Endothelial cell of umbilical vein (primary cell): ENCODE measurements around the gene PNKD. TPM values are rescaled to one million over a fixed set of nuclear protein-coding genes. Genes with fewer than 3 reads are reported as not detected.

Experiments
- BruUV-seq: library from RNA; stranded (reverse); fragments of 400-500 nt; replicated peaks from 2 replicates; lab custom pipeline; 2021; lab: Mats Ljungman, UMichigan
- CTCF ChIA-PET: fragments of 300-600, 350-600 bp; sonication (Branson Sonifier 250); formaldehyde crosslinking; loops from one replicate; lab custom pipeline; 2021; ENCODE audit warnings: antibody characterized with exemption, inconsistent platforms; lab: Charles Lee
- POLR2A ChIA-PET: fragments of 300-600, 350-600 bp; sonication (Branson Sonifier 250); formaldehyde crosslinking; loops from one replicate; lab custom pipeline; 2021; ENCODE audit warnings: antibody characterized with exemption, inconsistent platforms; lab: Charles Lee
- DNase-seq: peaks from one replicate; pipeline ENCODE4 v3.0.0-alpha.2; 2011; ENCODE audit warnings: low read depth, low spot score
- FAIRE-seq: peaks from 2 replicates; lab custom pipeline; 2011; peaks lifted over from hg19 to GRCh38; lab: Jason Lieb, UNC
- H2AFZ ChIP-seq: 2 replicates; pipeline ENCODE4 v1.6.0; 2012; ENCODE audit warnings: low read depth, low read length, control low read depth, inconsistent platforms
- H3K27ac ChIP-seq: 2 replicates; pipeline ENCODE4 v1.5.1; 2011; ENCODE audit warnings: low read depth, mild to moderate bottlenecking, control low read depth, low read length, moderate library complexity; ENCODE audit not compliant: insufficient read depth
- H3K27me3 ChIP-seq, 2 experiments: 2 replicates each; pipeline versions ENCODE4 v1.6.0 to v1.6.1; 2011; ENCODE audit warnings: low read length in 2 of 2, mixed read lengths in 1 of 2; ENCODE audit not compliant: control insufficient read depth in 2 of 2, insufficient read depth in 2 of 2
- H3K36me3 ChIP-seq, 2 experiments: 2 replicates in 1 of 2; 3 replicates in 1 of 2; pipeline ENCODE4 v1.5.1; 2011; ENCODE audit warnings: low read length in 2 of 2, mild to moderate bottlenecking in 1 of 2, moderate library complexity in 1 of 2; ENCODE audit not compliant: control insufficient read depth in 2 of 2, insufficient read depth in 2 of 2; ENCODE audit errors: extremely low read depth in 1 of 2
- H3K4me1 ChIP-seq: 3 replicates; pipeline ENCODE4 v1.5.1; 2011; ENCODE audit warnings: mild to moderate bottlenecking, low read length; ENCODE audit not compliant: control insufficient read depth, insufficient read depth; ENCODE audit errors: extremely low read depth
- H3K4me2 ChIP-seq: 2 replicates; pipeline ENCODE4 v1.6.1; 2011; ENCODE audit warnings: low read length, control low read depth, mixed read lengths; ENCODE audit not compliant: insufficient read depth
- H3K4me3 ChIP-seq, 3 experiments: fragments of 200-600 bp in 1 of 3; sonication (generic), shearing (Covaris generic) in 1 of 3; replicated peaks in 1 of 3; 2 replicates each; pipeline ENCODE4 v1.5.1; 2011 to 2016; ENCODE audit warnings: control low read depth in 3 of 3, low read length in 3 of 3, mild to moderate bottlenecking in 2 of 3, inconsistent platforms in 1 of 3, low read depth in 1 of 3, moderate library complexity in 1 of 3; ENCODE audit not compliant: insufficient read depth in 1 of 3
- H3K79me2 ChIP-seq: 2 replicates; pipeline ENCODE4 v1.6.0; 2012; ENCODE audit warnings: low read length, inconsistent platforms; ENCODE audit not compliant: control insufficient read depth, insufficient read depth
- H3K9ac ChIP-seq: replicated peaks from 2 replicates; pipeline ENCODE3; 2011; ENCODE audit warnings: low read length, control low read depth; ENCODE audit not compliant: insufficient read depth; ENCODE audit errors: extremely low read depth
- H3K9me1 ChIP-seq: replicated peaks from 3 replicates; pipeline ENCODE4 v1.6.0; 2011; ENCODE audit warnings: mild to moderate bottlenecking, low read length; ENCODE audit not compliant: control insufficient read depth, insufficient read depth; ENCODE audit errors: extremely low read depth
- H3K9me3 ChIP-seq: replicated peaks from 2 replicates; pipeline ENCODE4 v1.5.1; 2012; ENCODE audit warnings: low read length, inconsistent platforms; ENCODE audit not compliant: control insufficient read depth, insufficient read depth
- H4K20me1 ChIP-seq: replicated peaks from 2 replicates; pipeline ENCODE3; 2011; ENCODE audit warnings: mild to moderate bottlenecking, low read length; ENCODE audit not compliant: control insufficient read depth, insufficient read depth; ENCODE audit errors: extremely low read depth
- EZH2 ChIP-seq: IDR thresholded peaks from 2 replicates; pipeline ENCODE4 v1.6.1; 2012; ENCODE audit warnings: borderline replicate concordance, low read depth, mild to moderate bottlenecking, moderate library complexity, low read length, inconsistent platforms; ENCODE audit not compliant: severe bottlenecking
- FOS ChIP-seq: IDR thresholded peaks from 2 replicates; pipeline ENCODE4 v1.6.1; 2011; ENCODE audit warnings: mild to moderate bottlenecking, low read length, moderate library complexity, borderline replicate concordance; ENCODE audit not compliant: insufficient read depth
- GATA2 ChIP-seq: IDR thresholded peaks from 2 replicates; pipeline ENCODE4 v1.7.0; 2011; ENCODE audit warnings: low read depth, mild to moderate bottlenecking, moderate library complexity, mixed read lengths, low read length; ENCODE audit not compliant: insufficient read length, insufficient read depth
- JUN ChIP-seq: IDR thresholded peaks from 2 replicates; pipeline ENCODE4 v1.6.1; 2011; ENCODE audit warnings: borderline replicate concordance, low read depth; ENCODE audit not compliant: insufficient read length, insufficient read depth
- MYC ChIP-seq: IDR thresholded peaks from one replicate; pipeline ENCODE4 v1.6.1; 2011; ENCODE audit warnings: mild to moderate bottlenecking, low read depth, low read length
- POLR2A ChIP-seq: IDR thresholded peaks from 2 replicates; pipeline ENCODE4 v1.6.1; 2012; ENCODE audit warnings: low read depth, mild to moderate bottlenecking, control low read depth, low read length
- POLR2AphosphoS5 ChIP-seq: IDR thresholded peaks from 2 replicates; pipeline ENCODE4 v1.6.1; 2012; ENCODE audit warnings: low read depth, mild to moderate bottlenecking, control low read depth, low read length, moderate library complexity; ENCODE audit not compliant: insufficient read depth
- dilution Hi-C: fragments of 300-500 bp; cut with MboI; formaldehyde crosslinking; loops from one replicate; pipeline ENCODE4 v1.15.0; 2019; ENCODE audit warnings: low sequenced_read_pairs; ENCODE audit not compliant: extremely low pct_ligation_motif_present
- intact Hi-C: fragments of 100-400 bp; cut with micrococcal nuclease; formaldehyde crosslinking; loops from one replicate; pipeline ENCODE4 v1.10.0; 2022
- polyA plus RNA-seq, 4 experiments: library from polyadenylated mRNA; depleted of rRNA in 3 of 4; stranded (reverse) in 3 of 4; unstranded in 1 of 4; fragments of >200 nt; gene quantifications; 2 replicates each; pipeline versions ENCODE4 v1.2.1 to v1.2.3, GENCODE V29; 2011 to 2012; ENCODE audit warnings: missing spikeins in 1 of 4
- total RNA-seq: library from RNA; stranded (reverse); gene quantifications from 2 replicates; pipeline ENCODE4 v1.2.3, GENCODE V29; 2021
- TF ChIP-seq, protein P1 (sequence below), 2 donors: IDR thresholded peaks; 1 replicate in 1 of 2; 2 replicates in 1 of 2; pipeline ENCODE4 v1.5.1; 2011; ENCODE audit warnings: low read length in 2 of 2, mild to moderate bottlenecking in 2 of 2, moderate library complexity in 2 of 2, control low read depth in 1 of 2, inconsistent platforms in 1 of 2, low read depth in 1 of 2; ENCODE audit not compliant: insufficient read depth in 1 of 2; ENCODE audit errors: extremely low read depth in 1 of 2
- TF ChIP-seq, protein P2 (sequence below): IDR thresholded peaks from 2 replicates; pipeline ENCODE4 v1.6.1; 2011; ENCODE audit not compliant: insufficient read depth, insufficient read length

The PNKD gene
- total and polyA plus RNA-seq, 2 donors (not counting 3 experiments of a cell fraction or from before 2014, with no cell fraction given) = 56.1 to 88.3 TPM

DNA sequence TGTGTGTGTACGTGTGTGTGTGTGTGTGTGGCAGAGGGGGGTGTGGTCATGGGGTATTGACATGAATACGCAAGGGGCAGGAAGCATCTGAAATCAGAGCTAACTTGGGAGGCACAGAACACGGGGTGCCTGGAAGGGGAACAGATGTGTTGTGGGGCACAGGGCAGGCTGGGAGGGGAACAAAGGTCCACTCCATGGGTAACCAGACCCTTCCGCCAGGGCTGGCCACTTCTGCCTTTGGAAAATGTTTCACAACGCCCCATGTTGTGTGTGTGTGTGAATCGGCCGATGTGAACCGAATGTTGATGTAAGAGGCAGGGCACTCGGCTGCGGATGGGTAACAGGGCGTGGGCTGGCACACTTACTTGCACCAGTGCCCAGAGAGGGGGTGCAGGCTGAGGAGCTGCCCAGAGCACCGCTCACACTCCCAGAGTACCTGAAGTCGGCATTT, 111.6 kb downstream of the PNKD start, which contains the start of gene SLC11A1:
Gene SLC11A1 (plus strand): TSS at position 358 of the 451 bp plus-strand sequence. CDS start 96 bp downstream, outside the sequence.
- H2AFZ ChIP-seq = no peak within 1 kb of the TSS
- intact Hi-C loops = no loop called here
- DNase-seq (no peak), FAIRE-seq (no peak)
- H3K27me3 ChIP-seq = peaks cover 2 to 7% of the 10 kb centered on the region in 2 experiments
- H3K9ac ChIP-seq = no peak within 1 kb of the TSS
- no peaks in the 10 kb centered on the region for H3K9me3 ChIP-seq
- TF ChIP-seq, protein P1, sequence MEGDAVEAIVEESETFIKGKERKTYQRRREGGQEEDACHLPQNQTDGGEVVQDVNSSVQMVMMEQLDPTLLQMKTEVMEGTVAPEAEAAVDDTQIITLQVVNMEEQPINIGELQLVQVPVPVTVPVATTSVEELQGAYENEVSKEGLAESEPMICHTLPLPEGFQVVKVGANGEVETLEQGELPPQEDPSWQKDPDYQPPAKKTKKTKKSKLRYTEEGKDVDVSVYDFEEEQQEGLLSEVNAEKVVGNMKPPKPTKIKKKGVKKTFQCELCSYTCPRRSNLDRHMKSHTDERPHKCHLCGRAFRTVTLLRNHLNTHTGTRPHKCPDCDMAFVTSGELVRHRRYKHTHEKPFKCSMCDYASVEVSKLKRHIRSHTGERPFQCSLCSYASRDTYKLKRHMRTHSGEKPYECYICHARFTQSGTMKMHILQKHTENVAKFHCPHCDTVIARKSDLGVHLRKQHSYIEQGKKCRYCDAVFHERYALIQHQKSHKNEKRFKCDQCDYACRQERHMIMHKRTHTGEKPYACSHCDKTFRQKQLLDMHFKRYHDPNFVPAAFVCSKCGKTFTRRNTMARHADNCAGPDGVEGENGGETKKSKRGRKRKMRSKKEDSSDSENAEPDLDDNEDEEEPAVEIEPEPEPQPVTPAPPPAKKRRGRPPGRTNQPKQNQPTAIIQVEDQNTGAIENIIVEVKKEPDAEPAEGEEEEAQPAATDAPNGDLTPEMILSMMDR (IDR thresholded peaks at IDR 0.05; ENCODE audit: extremely low read depth in 1 of 2, insufficient read depth in 1 of 2, low read depth in 1 of 2, low read length in 2 of 2) = no peak
- no peak for TF ChIP-seq JUN
- H3K4me1 ChIP-seq = no peaks in the 10 kb centered on the region
- H3K36me3 ChIP-seq = no peaks in the 10 kb centered on the region
- H3K4me3 ChIP-seq = no peak within 1 kb of the TSS
- no peak within 1 kb of the TSS for H3K27ac ChIP-seq
- H3K79me2 ChIP-seq = no peaks in the 10 kb centered on the region
- ChIA-PET POLR2A (no interaction called here), CTCF (interaction anchor here (3.1 kb wide), 1 partner anchor 14 kb away, joined by 13 read pairs; no protein-coding TSS in a partner anchor)
- H3K4me2 ChIP-seq = no peak within 1 kb of the TSS
- BruUV-seq = no TSS peak
- no peaks in the 10 kb centered on the region for H4K20me1 ChIP-seq
- H3K9me1 ChIP-seq = no peaks in the 10 kb centered on the region
- dilution Hi-C loops = no loop called here

GRCh38 chr2:218382785-218383184, 112.5 kb downstream of the PNKD start:
- H3K27me3 ChIP-seq = peaks cover under 1 to 7% of the 10 kb centered on the region in 2 experiments
- H3K9me3 ChIP-seq = no peaks in the 10 kb centered on the region
- H3K9me1 ChIP-seq = no peaks in the 10 kb centered on the region
- FAIRE-seq = no peak
- TF ChIP-seq GATA2 (no peak), MYC (no peak), JUN (no peak), POLR2AphosphoS5 (no peak), POLR2A (no peak), EZH2 (no peak), FOS (no peak)
- TF ChIP-seq, protein P2, sequence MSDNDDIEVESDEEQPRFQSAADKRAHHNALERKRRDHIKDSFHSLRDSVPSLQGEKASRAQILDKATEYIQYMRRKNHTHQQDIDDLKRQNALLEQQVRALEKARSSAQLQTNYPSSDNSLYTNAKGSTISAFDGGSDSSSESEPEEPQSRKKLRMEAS = no peak
- TF ChIP-seq, protein P1 (IDR thresholded peaks at IDR 0.05; ENCODE audit: extremely low read depth in 1 of 2, insufficient read depth in 1 of 2, low read depth in 1 of 2, low read length in 2 of 2) = no peak
- H4K20me1 ChIP-seq = no peaks in the 10 kb centered on the region
- H2AFZ ChIP-seq = no peak overlapping the region
- dilution Hi-C loops = no loop called here
- H3K4me1 ChIP-seq = peaks cover 3% of the 10 kb centered on the region
- H3K36me3 ChIP-seq = no peaks in the 10 kb centered on the region
- CTCF ChIA-PET = interaction anchor here (3.1 kb wide), 1 partner anchor 14 kb away, joined by 13 read pairs; no protein-coding TSS in a partner anchor
- H3K79me2 ChIP-seq = no peaks in the 10 kb centered on the region
- POLR2A ChIA-PET = no interaction called here
- no peak overlapping the region for H3K27ac ChIP-seq
- no peak overlapping the region for H3K4me3 ChIP-seq
- H3K9ac ChIP-seq = no peak overlapping the region
- no TSS peak for BruUV-seq
- H3K4me2 ChIP-seq = no peak overlapping the region
- DNase-seq = no peak
- intact Hi-C loops = no loop called here
